Measurements from ENCODE around the gene SLC12A7. TPM values are rescaled to one million over a fixed set of nuclear protein-coding genes. Genes with fewer than 3 reads are reported as not detected.

The SLC12A7 gene
- total RNA-seq, 1 donor from 2014 or later, result 80.8 TPM

- Mint-ChIP-seq H3K9me3 (ENCODE audit: low read depth) (no peaks in the 10 kb centered on the region), H3K36me3 (ENCODE audit: insufficient read depth) (no peaks in the 10 kb centered on the region), H3K27ac (no peak overlapping the region), H3K4me3 (ENCODE audit: low read depth) (no peak overlapping the region), H3K4me1 (ENCODE audit: low read depth) (no peaks in the 10 kb centered on the region), H3K27me3 (no peaks in the 10 kb centered on the region)
- DNase-seq (ENCODE audit: low spot score, unreplicated experiment), result no peak
- TF ChIP-seq CTCF (IDR thresholded peaks at IDR 0.05; ENCODE audit: unreplicated experiment), result no peak
Observed at GRCh38 chr5:1017691-1018455, 94.0 kb downstream of the SLC12A7 start.

- TF ChIP-seq CTCF (IDR thresholded peaks at IDR 0.05; ENCODE audit: unreplicated experiment), result no peak
- Mint-ChIP-seq H3K4me1 (ENCODE audit: low read depth) (no peaks in the 10 kb centered on the region), H3K27ac (no peak overlapping the region), H3K4me3 (ENCODE audit: low read depth) (no peak overlapping the region), H3K27me3 (no peaks in the 10 kb centered on the region), H3K36me3 (ENCODE audit: insufficient read depth) (no peaks in the 10 kb centered on the region), H3K9me3 (ENCODE audit: low read depth) (no peaks in the 10 kb centered on the region)
- DNase-seq (ENCODE audit: low spot score, unreplicated experiment), result no peak
Observed at GRCh38 chr5:1017056-1017455, 94.8 kb downstream of the SLC12A7 start.

- Mint-ChIP-seq H3K9me3 (ENCODE audit: low read depth) (no peaks in the 10 kb centered on the region), H3K27me3 (no peaks in the 10 kb centered on the region), H3K4me1 (ENCODE audit: low read depth) (no peaks in the 10 kb centered on the region), H3K27ac (no peak overlapping the region), H3K36me3 (ENCODE audit: insufficient read depth) (no peaks in the 10 kb centered on the region), H3K4me3 (ENCODE audit: low read depth) (no peak overlapping the region)
- no peak for DNase-seq (ENCODE audit: low spot score, unreplicated experiment)
- TF ChIP-seq CTCF (IDR thresholded peaks at IDR 0.05; ENCODE audit: unreplicated experiment), result no peak
Observed at GRCh38 chr5:1016476-1016875, 95.4 kb downstream of the SLC12A7 start.

- H3K4me1 Mint-ChIP-seq (ENCODE audit: low read depth), result peaks cover 4% of the 10 kb centered on the region
- no peaks in the 10 kb centered on the region for H3K27me3 Mint-ChIP-seq
- H3K9me3 Mint-ChIP-seq (ENCODE audit: low read depth), result no peaks in the 10 kb centered on the region
- TF ChIP-seq CTCF (IDR thresholded peaks at IDR 0.05; ENCODE audit: unreplicated experiment), result no peak
- no peaks in the 10 kb centered on the region for H3K36me3 Mint-ChIP-seq (ENCODE audit: insufficient read depth)
- no peak for DNase-seq (ENCODE audit: low spot score, unreplicated experiment)
- no peak overlapping the region for H3K4me3 Mint-ChIP-seq (ENCODE audit: low read depth)
- no peak overlapping the region for H3K27ac Mint-ChIP-seq
Observed at GRCh38 chr5:1016036-1016435, 95.8 kb downstream of the SLC12A7 start.

GRCh38 chr5:1015507-1015906, 96.4 kb downstream of the SLC12A7 start:
- no peaks in the 10 kb centered on the region for H3K36me3 Mint-ChIP-seq (ENCODE audit: insufficient read depth)
- no peaks in the 10 kb centered on the region for H3K27me3 Mint-ChIP-seq
- no peak overlapping the region for H3K27ac Mint-ChIP-seq
- peaks cover 9% of the 10 kb centered on the region for H3K4me1 Mint-ChIP-seq (ENCODE audit: low read depth)
- no peak overlapping the region for H3K4me3 Mint-ChIP-seq (ENCODE audit: low read depth)
- no peak for TF ChIP-seq CTCF (IDR thresholded peaks at IDR 0.05; ENCODE audit: unreplicated experiment)
- DNase-seq (ENCODE audit: low spot score, unreplicated experiment), result no peak
- no peaks in the 10 kb centered on the region for H3K9me3 Mint-ChIP-seq (ENCODE audit: low read depth)
